Fibroblast of villous mesenchyme (primary cell): ENCODE data around the gene HMMR. TPM values are rescaled to one million over a fixed set of nuclear protein-coding genes. Genes with fewer than 3 reads are reported as not detected.

Experiments
- DNase-seq: peaks from one replicate; pipeline ENCODE4 v3.0.0-alpha.2; 2010; ENCODE audit warnings: low read depth
- H3K4me3 ChIP-seq: 2 replicates; pipeline ENCODE4 v1.5.1; 2011; ENCODE audit warnings: low read depth, mild to moderate bottlenecking, low read length
- total RNA-seq: library from RNA; depleted of rRNA; stranded (reverse); fragments of >200 nt; gene quantifications from 2 replicates; pipeline ENCODE4 v1.2.3, GENCODE V29; 2012
- TF ChIP-seq, protein P1 (sequence below): IDR thresholded peaks from 2 replicates; pipeline ENCODE4 v1.5.1; 2012; ENCODE audit warnings: low read depth, mild to moderate bottlenecking, low read length; ENCODE audit not compliant: insufficient read depth

HMMR gene
- total RNA-seq, 1 donor, result 32.8 TPM

- no peak overlapping the region for H3K4me3 ChIP-seq
- no peak for DNase-seq
- TF ChIP-seq, protein P1, sequence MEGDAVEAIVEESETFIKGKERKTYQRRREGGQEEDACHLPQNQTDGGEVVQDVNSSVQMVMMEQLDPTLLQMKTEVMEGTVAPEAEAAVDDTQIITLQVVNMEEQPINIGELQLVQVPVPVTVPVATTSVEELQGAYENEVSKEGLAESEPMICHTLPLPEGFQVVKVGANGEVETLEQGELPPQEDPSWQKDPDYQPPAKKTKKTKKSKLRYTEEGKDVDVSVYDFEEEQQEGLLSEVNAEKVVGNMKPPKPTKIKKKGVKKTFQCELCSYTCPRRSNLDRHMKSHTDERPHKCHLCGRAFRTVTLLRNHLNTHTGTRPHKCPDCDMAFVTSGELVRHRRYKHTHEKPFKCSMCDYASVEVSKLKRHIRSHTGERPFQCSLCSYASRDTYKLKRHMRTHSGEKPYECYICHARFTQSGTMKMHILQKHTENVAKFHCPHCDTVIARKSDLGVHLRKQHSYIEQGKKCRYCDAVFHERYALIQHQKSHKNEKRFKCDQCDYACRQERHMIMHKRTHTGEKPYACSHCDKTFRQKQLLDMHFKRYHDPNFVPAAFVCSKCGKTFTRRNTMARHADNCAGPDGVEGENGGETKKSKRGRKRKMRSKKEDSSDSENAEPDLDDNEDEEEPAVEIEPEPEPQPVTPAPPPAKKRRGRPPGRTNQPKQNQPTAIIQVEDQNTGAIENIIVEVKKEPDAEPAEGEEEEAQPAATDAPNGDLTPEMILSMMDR, result no peak
Observed at GRCh38 chr5:163496286-163496685, 35.9 kb downstream of the HMMR start.

GRCh38 chr5:163497315-163497714 is 36.9 kb downstream of the HMMR start:
- DNase-seq, result no peak
- TF ChIP-seq, protein P1, result no peak
- no peak overlapping the region for H3K4me3 ChIP-seq

GRCh38 chr5:163498886-163499285 is 38.5 kb downstream of the HMMR start:
- DNase-seq, result peak; percentile 82
- TF ChIP-seq, protein P1, result no peak
- no peak overlapping the region for H3K4me3 ChIP-seq

DNA sequence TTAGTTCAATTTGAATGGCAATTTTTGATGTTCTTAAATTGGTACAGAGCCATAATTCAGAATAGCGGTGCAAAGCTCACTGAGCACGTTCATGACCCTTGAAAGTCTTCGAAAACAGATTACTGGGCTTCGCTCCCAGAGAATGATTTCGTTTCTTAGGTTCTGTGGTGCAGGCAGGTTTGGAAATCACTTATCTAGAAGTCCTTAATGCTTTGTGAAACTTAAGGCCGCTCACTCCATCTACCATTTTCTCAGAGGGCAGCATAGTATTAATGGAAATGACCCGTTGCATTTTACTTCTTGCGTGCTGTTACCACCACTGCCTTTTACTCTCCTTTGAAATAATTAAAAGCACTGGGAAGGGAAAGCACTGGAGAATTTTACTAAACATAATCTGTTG is 42.1 kb downstream of the HMMR start:
- TF ChIP-seq, protein P1, result no peak
- H3K4me3 ChIP-seq, result peak overlapping the region; percentile 96
- peak; percentile 33 for DNase-seq

DNA sequence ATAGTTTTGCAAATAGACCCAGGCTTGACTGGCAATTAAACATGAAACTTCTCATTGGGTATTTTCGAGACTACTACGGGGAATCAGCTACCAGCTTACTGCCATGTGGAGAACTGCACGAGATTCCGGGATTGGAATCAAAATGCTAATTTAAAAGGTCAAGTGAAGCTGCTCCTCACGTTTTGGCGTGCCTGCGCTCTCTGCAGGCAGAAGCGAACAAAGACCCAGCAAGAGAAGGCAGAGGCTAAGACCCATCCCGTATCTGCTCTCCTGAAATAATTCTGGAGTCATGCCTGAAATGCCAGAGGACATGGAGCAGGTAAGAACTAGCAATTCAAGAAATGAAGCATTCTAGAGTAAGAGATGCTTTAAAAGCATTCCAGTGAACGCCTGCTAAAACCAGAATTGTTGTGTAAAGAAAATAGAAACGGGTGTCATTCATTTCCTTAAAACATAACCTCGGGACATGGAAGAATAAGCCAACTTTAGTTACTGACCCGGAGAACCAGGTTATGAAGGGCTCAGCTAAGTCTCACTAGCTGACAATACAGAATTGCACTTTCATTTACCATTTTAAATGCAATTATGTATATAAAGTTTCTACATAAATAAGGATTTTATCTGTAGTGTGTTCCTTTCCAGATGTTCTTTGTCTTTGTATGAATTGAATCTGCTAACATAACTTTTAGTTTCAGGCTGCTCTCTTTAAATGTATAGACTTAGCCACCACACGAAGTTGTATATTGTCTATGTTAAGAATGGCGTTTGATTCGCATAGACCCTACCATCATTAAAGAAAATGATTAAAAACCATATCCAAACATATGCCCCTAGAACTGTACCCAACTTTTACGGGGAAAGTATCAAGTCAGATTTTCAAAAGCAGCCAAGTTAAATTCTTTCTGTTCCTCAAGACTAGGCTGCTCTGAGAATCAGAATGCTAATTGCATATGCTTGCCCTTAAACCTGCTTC is 43.0 kb downstream of the HMMR start:
- H3K4me3 ChIP-seq, result peak overlapping the region; percentile 96
- peak; percentile 87 for DNase-seq
- TF ChIP-seq, protein P1, result no peak

- DNase-seq, result peak; percentile 86
- peak overlapping the region; percentile 96 for H3K4me3 ChIP-seq
- TF ChIP-seq, protein P1, result no peak
Observed at GRCh38 chr5:163504079-163504931, 43.9 kb downstream of the HMMR start.
